ENCODE measurements around the gene MCC. TPM values are rescaled to one million over a fixed set of nuclear protein-coding genes. Genes with fewer than 3 reads are reported as not detected.

MCC gene
- total RNA-seq, 1 experiment from 2014 or later: 7.6 TPM

- Histone ChIP-seq H3K4me2 (ENCODE audit: insufficient read depth, insufficient read length, low read length) (no peak overlapping the region), H3K23me2 (ENCODE audit: insufficient read length, low read depth, low read length, poor library complexity, severe bottlenecking) (no peaks in the 10 kb centered on the region), H3K27ac (ENCODE audit: insufficient read length, low read depth, low read length) (no peak overlapping the region), H3T11ph (ENCODE audit: low read length) (no peak overlapping the region), H3K79me1 (ENCODE audit: insufficient read depth, low read depth, low read length, poor library complexity, severe bottlenecking) (no peaks in the 10 kb centered on the region), H3K9me3 (ENCODE audit: control insufficient read depth, low read depth, low read length) (no peaks in the 10 kb centered on the region), H2AK5ac (ENCODE audit: insufficient read length, low read length) (no peak overlapping the region), H3K23ac (ENCODE audit: insufficient read length, low read depth, low read length) (no peak overlapping the region), H4K8ac (replicated peaks; ENCODE audit: insufficient read length, low read depth, low read length) (no peak overlapping the region), H4K91ac (ENCODE audit: insufficient read length, low read depth, low read length) (no peak overlapping the region), H3K18ac (ENCODE audit: insufficient read length, low read depth, low read length) (no peak overlapping the region), H3K79me2 (ENCODE audit: insufficient read depth, low read length) (no peaks in the 10 kb centered on the region), H4K20me1 (ENCODE audit: control insufficient read depth, insufficient read depth, insufficient read length) (no peaks in the 10 kb centered on the region), H3K9ac (ENCODE audit: extremely low read depth, insufficient read length, low read length) (no peak overlapping the region), H3K27me3 (ENCODE audit: insufficient read depth, low read length) (no peaks in the 10 kb centered on the region), H3K14ac (ENCODE audit: insufficient read depth, low read length) (no peak overlapping the region), H3K4me1 (ENCODE audit: insufficient read depth, low read length) (no peaks in the 10 kb centered on the region), H3K56ac (ENCODE audit: insufficient read length, low read depth, low read length) (no peak overlapping the region), H2BK120ac (ENCODE audit: low read depth, low read length, poor library complexity, severe bottlenecking) (no peak overlapping the region), H2BK20ac (ENCODE audit: low read depth, low read length, poor library complexity, severe bottlenecking) (no peak overlapping the region), H2AFZ (ENCODE audit: low read length) (no peak overlapping the region), H3K4ac (ENCODE audit: low read depth, low read length) (no peak overlapping the region), H2BK15ac (ENCODE audit: low read depth, low read length) (no peak overlapping the region), H2BK12ac (ENCODE audit: insufficient read length, low read depth, low read length) (no peak overlapping the region), H2BK5ac (ENCODE audit: insufficient read length, low read length) (no peak overlapping the region), H4K5ac (ENCODE audit: insufficient read length, low read depth, low read length) (no peak overlapping the region)
- no peak for TF ChIP-seq CTCF (conservative IDR thresholded peaks at IDR 0.05)
- Mint-ChIP-seq H3K4me1 (peaks cover 0 to 11% of the 10 kb centered on the region in 2 experiments; a peak in 3 of 4 replicates), H3K4me3 (no peak overlapping the region), H3K27me3 (ENCODE audit: low read depth) (no peaks in the 10 kb centered on the region), H3K9me3 (no peaks in the 10 kb centered on the region), H3K27ac (no peak overlapping the region), H3K36me3 (ENCODE audit: insufficient read depth in 1 of 3, low read depth in 3 of 3) (no peaks in the 10 kb centered on the region; a peak in 1 of 7 replicates)
- no peak for DNase-seq
- no CpG with 5 or more reads among the region's 5 CpGs for WGBS (ENCODE audit: extremely low coverage, insufficient read length, low lambda C conversion rate)
Measured at GRCh38 chr5:113172231-113172826, 315.9 kb downstream of the MCC start.

All from H9 (cell line).